HUES6 (cell line): ENCODE measurements around the gene YTHDF1.

Experiments used
- H3K27ac ChIP-seq: 2 replicates; pipeline ENCODE4 v1.7.0; 2013; ENCODE audit warnings: low read depth, mild to moderate bottlenecking, low read length, inconsistent platforms
- H3K27me3 ChIP-seq: 2 replicates; pipeline ENCODE4 v1.6.1; 2013; ENCODE audit warnings: low read length; ENCODE audit not compliant: control insufficient read depth, insufficient read depth
- H3K36me3 ChIP-seq: 2 replicates; pipeline ENCODE4 v1.6.1; 2013; ENCODE audit warnings: low read length; ENCODE audit not compliant: control insufficient read depth, insufficient read depth
- H3K4me1 ChIP-seq: 2 replicates; pipeline ENCODE4 v1.6.1; 2013; ENCODE audit warnings: low read length; ENCODE audit not compliant: control insufficient read depth, insufficient read depth
- H3K4me3 ChIP-seq: 2 replicates; pipeline ENCODE4 v1.5.1; 2013; ENCODE audit warnings: low read depth, low read length
- H3K9ac ChIP-seq: one replicate; pipeline ENCODE4 v1.6.1; 2013; ENCODE audit warnings: mild to moderate bottlenecking, low read length
- H3K9me3 ChIP-seq: 2 replicates; pipeline ENCODE4 v1.6.1; 2013; ENCODE audit warnings: low read depth, low read length; ENCODE audit not compliant: control insufficient read depth, insufficient read depth

Gene YTHDF1

GRCh38 chr20:63247671-63248228 lies 31.8 kb upstream of the YTHDF1 start:
- Histone ChIP-seq H3K9ac (no peak overlapping the region), H3K27ac (no peak overlapping the region), H3K36me3 (no peaks in the 10 kb centered on the region), H3K4me1 (peaks cover 22% of the 10 kb centered on the region), H3K4me3 (no peak overlapping the region), H3K27me3 (peaks cover 22% of the 10 kb centered on the region), H3K9me3 (no peaks in the 10 kb centered on the region)

- H3K27ac ChIP-seq: no peak overlapping the region
- H3K36me3 ChIP-seq: no peaks in the 10 kb centered on the region
- H3K27me3 ChIP-seq: peaks cover 11% of the 10 kb centered on the region; the same call in 1 of the 2 replicates
- H3K9me3 ChIP-seq: no peaks in the 10 kb centered on the region
- no peak overlapping the region for H3K9ac ChIP-seq
- H3K4me3 ChIP-seq: no peak overlapping the region
- H3K4me1 ChIP-seq: peaks cover 20% of the 10 kb centered on the region
These were observed 30.8 kb upstream of the YTHDF1 start for GRCh38 chr20:63246490-63247288.

- Histone ChIP-seq H3K4me3 (no peak overlapping the region), H3K36me3 (no peaks in the 10 kb centered on the region), H3K27me3 (peaks cover 9% of the 10 kb centered on the region; the same call in 1 of the 2 replicates), H3K4me1 (peaks cover 20% of the 10 kb centered on the region), H3K9ac (no peak overlapping the region), H3K9me3 (no peaks in the 10 kb centered on the region), H3K27ac (no peak overlapping the region)
These were observed 28.5 kb upstream of the YTHDF1 start for GRCh38 chr20:63244468-63244867.

- Histone ChIP-seq H3K27ac (no peak overlapping the region), H3K27me3 (peaks cover 9% of the 10 kb centered on the region; the same call in 1 of the 2 replicates), H3K9ac (no peak overlapping the region), H3K36me3 (no peaks in the 10 kb centered on the region), H3K4me1 (peaks cover 20% of the 10 kb centered on the region), H3K9me3 (no peaks in the 10 kb centered on the region), H3K4me3 (no peak overlapping the region)
These were observed 27.8 kb upstream of the YTHDF1 start for GRCh38 chr20:63243604-63244247.

GRCh38 chr20:63242736-63243135 lies 26.8 kb upstream of the YTHDF1 start:
- Histone ChIP-seq H3K9me3 (no peaks in the 10 kb centered on the region), H3K9ac (no peak overlapping the region), H3K27ac (no peak overlapping the region), H3K27me3 (peaks cover 7% of the 10 kb centered on the region; the same call in 1 of the 2 replicates), H3K4me1 (peaks cover 12% of the 10 kb centered on the region), H3K36me3 (no peaks in the 10 kb centered on the region), H3K4me3 (no peak overlapping the region)

GRCh38 chr20:63241272-63241671 lies 25.3 kb upstream of the YTHDF1 start:
- Histone ChIP-seq H3K27ac (no peak overlapping the region), H3K9me3 (no peaks in the 10 kb centered on the region), H3K9ac (no peak overlapping the region), H3K4me3 (no peak overlapping the region), H3K4me1 (no peaks in the 10 kb centered on the region; the same call in 1 of the 2 replicates), H3K36me3 (no peaks in the 10 kb centered on the region), H3K27me3 (peaks cover 2% of the 10 kb centered on the region; the same call in 1 of the 2 replicates)

- H3K27ac ChIP-seq: no peak overlapping the region
- H3K36me3 ChIP-seq: no peaks in the 10 kb centered on the region
- no peaks in the 10 kb centered on the region for H3K27me3 ChIP-seq
- H3K9ac ChIP-seq: no peak overlapping the region
- H3K4me3 ChIP-seq: no peak overlapping the region
- peaks cover 9% of the 10 kb centered on the region for H3K4me1 ChIP-seq
- H3K9me3 ChIP-seq: no peaks in the 10 kb centered on the region
These were observed 24.1 kb upstream of the YTHDF1 start for GRCh38 chr20:63240004-63240403.

GRCh38 chr20:63239431-63239830 lies 23.5 kb upstream of the YTHDF1 start:
- Histone ChIP-seq H3K4me1 (peaks cover 12% of the 10 kb centered on the region), H3K27me3 (no peaks in the 10 kb centered on the region), H3K4me3 (no peak overlapping the region), H3K27ac (no peak overlapping the region), H3K9me3 (no peaks in the 10 kb centered on the region), H3K9ac (no peak overlapping the region), H3K36me3 (no peaks in the 10 kb centered on the region)

GRCh38 chr20:63238514-63239125 lies 22.7 kb upstream of the YTHDF1 start:
- Histone ChIP-seq H3K4me1 (peaks cover 18% of the 10 kb centered on the region), H3K27me3 (no peaks in the 10 kb centered on the region), H3K36me3 (no peaks in the 10 kb centered on the region), H3K4me3 (no peak overlapping the region), H3K9ac (no peak overlapping the region), H3K9me3 (no peaks in the 10 kb centered on the region), H3K27ac (no peak overlapping the region)

- Histone ChIP-seq H3K27me3 (no peaks in the 10 kb centered on the region), H3K9me3 (no peaks in the 10 kb centered on the region), H3K36me3 (no peaks in the 10 kb centered on the region), H3K4me1 (peaks cover 23% of the 10 kb centered on the region), H3K4me3 (no peak overlapping the region), H3K9ac (no peak overlapping the region), H3K27ac (no peak overlapping the region)
These were observed 22.1 kb upstream of the YTHDF1 start for GRCh38 chr20:63238031-63238430.
